ENCODE results near the gene PPP1R26.

DNA sequence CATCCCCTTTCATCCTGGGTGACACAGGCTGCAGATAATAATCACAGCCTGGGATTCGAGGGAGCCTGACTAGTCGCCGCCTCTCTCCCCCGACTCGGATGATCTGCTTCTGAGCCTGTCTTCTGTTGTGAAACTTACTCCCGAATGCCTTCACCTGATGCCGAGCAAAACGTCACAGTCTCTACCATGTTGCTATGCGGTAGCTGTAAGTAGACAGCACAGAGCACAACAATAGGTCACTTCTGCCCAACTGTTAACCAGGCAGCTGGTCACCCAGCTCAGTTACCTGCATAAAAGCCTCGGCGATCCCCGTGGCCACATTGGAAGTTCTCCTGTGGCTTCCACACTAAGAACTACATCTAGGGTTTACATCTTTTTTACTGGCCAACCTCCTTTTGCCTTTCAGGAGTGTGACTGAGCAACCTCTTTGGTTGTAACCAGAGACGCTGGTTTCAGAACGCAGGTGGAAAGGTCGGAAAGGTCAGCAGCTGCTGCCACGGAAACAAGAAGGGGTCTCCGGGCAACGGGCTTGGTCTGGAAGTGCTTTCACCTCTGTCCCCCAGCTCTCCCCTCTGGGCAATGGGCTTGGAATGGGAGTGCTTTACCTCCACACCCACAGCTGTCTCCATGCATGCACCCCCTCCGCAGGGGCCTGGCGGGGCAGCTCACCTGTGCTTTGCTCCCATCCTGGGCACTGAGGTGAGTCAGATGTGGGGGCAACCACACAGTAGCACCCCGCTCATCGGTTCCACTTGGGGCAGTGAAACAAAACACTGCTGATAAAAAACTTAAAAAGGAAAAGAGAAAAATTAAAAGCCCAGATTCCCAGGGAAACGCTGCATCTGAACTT lies 7.6 kb upstream of the PPP1R26 start:
- TF ChIP-seq, protein P1, sequence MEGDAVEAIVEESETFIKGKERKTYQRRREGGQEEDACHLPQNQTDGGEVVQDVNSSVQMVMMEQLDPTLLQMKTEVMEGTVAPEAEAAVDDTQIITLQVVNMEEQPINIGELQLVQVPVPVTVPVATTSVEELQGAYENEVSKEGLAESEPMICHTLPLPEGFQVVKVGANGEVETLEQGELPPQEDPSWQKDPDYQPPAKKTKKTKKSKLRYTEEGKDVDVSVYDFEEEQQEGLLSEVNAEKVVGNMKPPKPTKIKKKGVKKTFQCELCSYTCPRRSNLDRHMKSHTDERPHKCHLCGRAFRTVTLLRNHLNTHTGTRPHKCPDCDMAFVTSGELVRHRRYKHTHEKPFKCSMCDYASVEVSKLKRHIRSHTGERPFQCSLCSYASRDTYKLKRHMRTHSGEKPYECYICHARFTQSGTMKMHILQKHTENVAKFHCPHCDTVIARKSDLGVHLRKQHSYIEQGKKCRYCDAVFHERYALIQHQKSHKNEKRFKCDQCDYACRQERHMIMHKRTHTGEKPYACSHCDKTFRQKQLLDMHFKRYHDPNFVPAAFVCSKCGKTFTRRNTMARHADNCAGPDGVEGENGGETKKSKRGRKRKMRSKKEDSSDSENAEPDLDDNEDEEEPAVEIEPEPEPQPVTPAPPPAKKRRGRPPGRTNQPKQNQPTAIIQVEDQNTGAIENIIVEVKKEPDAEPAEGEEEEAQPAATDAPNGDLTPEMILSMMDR (conservative IDR thresholded peaks at IDR 0.05) = no peak
- TF ChIP-seq EZH2 (IDR thresholded peaks at IDR 0.05; ENCODE audit: low read depth) = no peak

All from PC-9 (cell line).